ENCODE data around the gene NATD1. TPM values are rescaled to one million over a fixed set of nuclear protein-coding genes. Genes with fewer than 3 reads are reported as not detected.
A peak's percentile ranks its signal among the peaks of the same experiment; 100 is the strongest.

Gene NATD1
- polyA plus RNA-seq, 2 donors: 2.3 to 3.2 TPM

- Histone ChIP-seq H3K4me1 (ENCODE audit: control insufficient read depth in 2 of 2, insufficient read depth in 2 of 2, low read length in 1 of 2) (peaks cover 6 to 34% of the 10 kb centered on the region in 2 donors), H3K27ac (ENCODE audit: low read depth in 2 of 2, low read length in 1 of 2) (peak within 1 kb of the TSS; percentile 97 to 99)
Measured at GRCh38 chr17:21284319-21285163, 31.3 kb upstream of the NATD1 start, which contains the start of gene MAP2K3. Gene MAP2K3, plus strand, starts transcription at chr17:21284711. Its CDS starts 210 bp downstream, at chr17:21284921.

DNA sequence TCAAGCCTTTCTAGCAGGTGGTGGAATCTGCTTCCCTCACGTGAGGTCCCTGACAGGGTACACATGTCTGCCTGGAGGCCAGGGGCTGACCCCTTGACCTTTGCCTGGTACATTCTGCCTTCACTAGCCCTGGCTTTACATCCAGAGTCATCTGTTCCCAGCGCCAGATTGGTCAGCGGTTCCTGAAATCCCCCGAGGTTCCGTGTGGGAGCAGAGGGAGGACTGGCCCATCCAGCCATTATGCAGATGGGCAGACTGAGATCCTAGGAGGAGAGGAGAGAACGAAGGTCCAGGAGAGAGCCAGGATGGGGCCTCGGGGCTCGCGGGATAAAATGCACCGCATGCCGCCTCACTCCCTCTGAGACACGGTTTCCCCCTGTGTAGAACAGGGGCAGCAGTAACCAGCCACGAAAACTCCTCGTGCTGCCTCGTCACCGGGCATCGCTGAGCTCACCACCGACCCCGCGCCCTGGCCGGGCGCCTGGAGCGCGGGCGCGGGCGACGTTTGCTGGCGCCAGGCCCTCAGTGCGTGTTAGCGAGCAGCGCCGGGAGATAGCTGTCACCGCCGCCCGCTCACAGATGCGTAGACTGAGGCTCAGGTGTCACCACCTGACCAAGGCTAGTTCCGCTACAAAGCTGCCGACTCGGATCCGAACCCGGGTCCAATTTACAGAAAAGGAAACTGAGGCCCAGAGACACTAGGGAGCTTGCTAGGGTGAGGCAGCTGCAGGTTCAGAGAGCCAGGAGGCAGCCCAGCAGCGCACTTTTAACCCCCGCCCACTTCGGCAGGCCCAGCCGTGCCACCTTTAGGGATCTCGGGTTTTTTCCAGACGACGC lies 30.5 kb upstream of the NATD1 start:
- H3K36me3 ChIP-seq (ENCODE audit: control insufficient read depth in 2 of 2, insufficient read depth in 2 of 2, low read length in 1 of 2): no peaks in the 10 kb centered on the region
- no peaks in the 10 kb centered on the region for H3K9me3 ChIP-seq (ENCODE audit: control insufficient read depth in 2 of 2, insufficient read depth in 1 of 2, low read depth in 1 of 2, low read length in 1 of 2)
- peak overlapping the region; percentile 63 to 92 for H3K4me3 ChIP-seq (ENCODE audit: low read depth in 1 of 2, low read length in 2 of 2)
- 16% methylated on average over 49 of the region's 49 CpGs for WGBS, 2 donors
- H3K27ac ChIP-seq (ENCODE audit: low read depth in 2 of 2, low read length in 1 of 2): peak overlapping the region; percentile 69 to 83
- peaks cover 4 to 29% of the 10 kb centered on the region in 2 donors for H3K4me1 ChIP-seq (ENCODE audit: control insufficient read depth in 2 of 2, insufficient read depth in 2 of 2, low read length in 1 of 2)
- H3K27me3 ChIP-seq (ENCODE audit: control insufficient read depth in 1 of 2, insufficient read depth in 2 of 2, low read length in 2 of 2): no peaks in the 10 kb centered on the region

More at GRCh38 chr17:21284319-21285163, 31.3 kb upstream of the NATD1 start, which contains the start of gene MAP2K3:
- H3K36me3 ChIP-seq (ENCODE audit: control insufficient read depth in 2 of 2, insufficient read depth in 2 of 2, low read length in 1 of 2): peaks cover 0 to 2% of the 10 kb centered on the region in 2 donors
- 0 to 1% methylated on average over 60 to 88 of the region's 88 CpGs for WGBS, 2 donors
- H3K4me3 ChIP-seq (ENCODE audit: low read depth in 1 of 2, low read length in 2 of 2): peak within 1 kb of the TSS; percentile 63 to 92
- no peaks in the 10 kb centered on the region for H3K27me3 ChIP-seq (ENCODE audit: control insufficient read depth in 1 of 2, insufficient read depth in 2 of 2, low read length in 2 of 2)
- no peaks in the 10 kb centered on the region for H3K9me3 ChIP-seq (ENCODE audit: control insufficient read depth in 2 of 2, insufficient read depth in 1 of 2, low read depth in 1 of 2, low read length in 1 of 2)

DNA sequence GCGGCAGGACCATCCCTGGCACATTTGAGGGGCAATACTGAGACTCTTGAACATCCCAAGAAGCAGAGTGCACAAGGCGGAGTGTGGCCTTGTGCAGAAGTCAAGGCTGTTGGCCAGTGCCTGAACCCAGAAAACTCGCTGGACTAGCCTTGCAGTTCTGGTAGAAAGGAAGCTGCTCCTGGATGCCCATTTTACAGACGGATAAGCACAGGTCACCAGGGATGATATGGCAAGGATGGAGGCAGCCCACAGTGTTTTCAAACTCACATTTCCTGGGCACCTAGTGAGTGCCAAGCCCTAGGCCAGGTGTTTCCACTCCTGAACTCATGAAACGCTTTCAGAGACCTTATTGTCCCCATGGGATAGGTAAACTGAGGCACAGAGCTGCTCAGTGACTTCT lies 29.6 kb upstream of the NATD1 start:
- H3K4me3 ChIP-seq (ENCODE audit: low read depth in 1 of 2, low read length in 2 of 2): no peak overlapping the region
- H3K36me3 ChIP-seq (ENCODE audit: control insufficient read depth in 2 of 2, insufficient read depth in 2 of 2, low read length in 1 of 2): no peaks in the 10 kb centered on the region
- WGBS, 2 donors: 78 to 86% methylated on average over 5 of the region's 5 CpGs
- H3K9me3 ChIP-seq (ENCODE audit: control insufficient read depth in 2 of 2, insufficient read depth in 1 of 2, low read depth in 1 of 2, low read length in 1 of 2): no peaks in the 10 kb centered on the region
- peaks cover 4 to 23% of the 10 kb centered on the region in 2 donors for H3K4me1 ChIP-seq (ENCODE audit: control insufficient read depth in 2 of 2, insufficient read depth in 2 of 2, low read length in 1 of 2)
- peak overlapping the region; percentile 63 to 70 for H3K27ac ChIP-seq (ENCODE audit: low read depth in 2 of 2, low read length in 1 of 2)
- H3K27me3 ChIP-seq (ENCODE audit: control insufficient read depth in 1 of 2, insufficient read depth in 2 of 2, low read length in 2 of 2): no peaks in the 10 kb centered on the region

DNA sequence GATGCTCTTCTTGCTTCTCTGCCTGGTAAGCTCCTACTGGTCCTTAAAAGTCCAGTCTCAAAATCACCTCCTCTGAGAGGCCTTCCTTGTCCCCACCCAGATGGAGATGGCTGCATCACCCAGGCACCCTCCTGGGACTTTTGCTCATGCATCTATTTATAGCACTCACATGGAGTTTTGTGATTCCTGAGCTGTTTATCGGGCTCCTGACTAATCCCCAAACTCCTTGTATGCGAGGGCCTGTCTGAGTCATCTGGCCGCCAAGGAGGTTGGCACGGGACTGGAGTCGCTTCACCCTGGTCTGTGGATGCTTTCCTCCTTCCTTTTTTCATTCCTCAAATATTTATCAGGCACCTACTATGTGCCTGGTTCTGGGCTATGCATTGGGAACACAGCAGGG lies 29.0 kb upstream of the NATD1 start:
- WGBS, 2 donors: 23 to 42% methylated on average over 5 of the region's 5 CpGs
- Histone ChIP-seq H3K4me3 (ENCODE audit: low read depth in 1 of 2, low read length in 2 of 2) (no peak overlapping the region), H3K36me3 (ENCODE audit: control insufficient read depth in 2 of 2, insufficient read depth in 2 of 2, low read length in 1 of 2) (no peaks in the 10 kb centered on the region), H3K27me3 (ENCODE audit: control insufficient read depth in 1 of 2, insufficient read depth in 2 of 2, low read length in 2 of 2) (no peaks in the 10 kb centered on the region), H3K9me3 (ENCODE audit: control insufficient read depth in 2 of 2, insufficient read depth in 1 of 2, low read depth in 1 of 2, low read length in 1 of 2) (no peaks in the 10 kb centered on the region), H3K27ac (ENCODE audit: low read depth in 2 of 2, low read length in 1 of 2) (peak overlapping the region in 1 of 2 donors; percentile 63), H3K4me1 (ENCODE audit: control insufficient read depth in 2 of 2, insufficient read depth in 2 of 2, low read length in 1 of 2) (peaks cover 4 to 18% of the 10 kb centered on the region in 2 donors)

GRCh38 chr17:21280081-21280518 lies 26.9 kb upstream of the NATD1 start:
- H3K36me3 ChIP-seq (ENCODE audit: control insufficient read depth in 2 of 2, insufficient read depth in 2 of 2, low read length in 1 of 2): no peaks in the 10 kb centered on the region
- H3K27ac ChIP-seq (ENCODE audit: low read depth in 2 of 2, low read length in 1 of 2): no peak overlapping the region
- no peaks in the 10 kb centered on the region for H3K9me3 ChIP-seq (ENCODE audit: control insufficient read depth in 2 of 2, insufficient read depth in 1 of 2, low read depth in 1 of 2, low read length in 1 of 2)
- 21 to 23% methylated on average over 10 of the region's 10 CpGs for WGBS, 2 donors
- no peak overlapping the region for H3K4me3 ChIP-seq (ENCODE audit: low read depth in 1 of 2, low read length in 2 of 2)
- H3K4me1 ChIP-seq (ENCODE audit: control insufficient read depth in 2 of 2, insufficient read depth in 2 of 2, low read length in 1 of 2): peaks cover 0 to 17% of the 10 kb centered on the region in 2 donors
- H3K27me3 ChIP-seq (ENCODE audit: control insufficient read depth in 1 of 2, insufficient read depth in 2 of 2, low read length in 2 of 2): no peaks in the 10 kb centered on the region

DNA sequence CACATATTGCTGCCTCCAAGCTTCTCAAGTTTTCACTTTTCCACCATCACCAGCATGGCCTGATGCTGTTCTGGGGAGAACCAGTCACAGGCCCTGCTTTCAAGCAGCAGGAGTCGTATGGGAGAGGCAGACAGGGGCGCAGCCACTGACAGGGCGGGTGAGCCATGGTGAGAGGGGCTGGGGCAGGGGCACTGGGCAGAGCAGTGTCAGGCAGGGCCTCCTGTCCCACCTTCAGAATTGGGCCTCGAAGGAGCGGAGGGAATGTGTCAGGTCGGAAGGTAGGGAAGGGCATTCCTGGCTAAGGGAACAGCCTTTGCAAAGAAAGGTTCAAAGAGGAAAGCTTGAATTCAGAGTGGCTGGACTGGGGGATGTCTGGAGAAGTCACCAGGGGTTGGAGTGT lies 26.4 kb upstream of the NATD1 start:
- no peak overlapping the region for H3K4me3 ChIP-seq (ENCODE audit: low read depth in 1 of 2, low read length in 2 of 2)
- WGBS, 2 donors: 78 to 84% methylated on average over 6 of the region's 6 CpGs
- H3K9me3 ChIP-seq (ENCODE audit: control insufficient read depth in 2 of 2, insufficient read depth in 1 of 2, low read depth in 1 of 2, low read length in 1 of 2): no peaks in the 10 kb centered on the region
- no peaks in the 10 kb centered on the region for H3K27me3 ChIP-seq (ENCODE audit: control insufficient read depth in 1 of 2, insufficient read depth in 2 of 2, low read length in 2 of 2)
- H3K4me1 ChIP-seq (ENCODE audit: control insufficient read depth in 2 of 2, insufficient read depth in 2 of 2, low read length in 1 of 2): peaks cover 0 to 17% of the 10 kb centered on the region in 2 donors
- H3K36me3 ChIP-seq (ENCODE audit: control insufficient read depth in 2 of 2, insufficient read depth in 2 of 2, low read length in 1 of 2): no peaks in the 10 kb centered on the region
- no peak overlapping the region for H3K27ac ChIP-seq (ENCODE audit: low read depth in 2 of 2, low read length in 1 of 2)

GRCh38 chr17:21279198-21279535 lies 26.0 kb upstream of the NATD1 start:
- H3K27ac ChIP-seq (ENCODE audit: low read depth in 2 of 2, low read length in 1 of 2): no peak overlapping the region
- WGBS, 2 donors: 77 to 81% methylated on average over 6 of the region's 6 CpGs
- no peaks in the 10 kb centered on the region for H3K36me3 ChIP-seq (ENCODE audit: control insufficient read depth in 2 of 2, insufficient read depth in 2 of 2, low read length in 1 of 2)
- H3K27me3 ChIP-seq (ENCODE audit: control insufficient read depth in 1 of 2, insufficient read depth in 2 of 2, low read length in 2 of 2): no peaks in the 10 kb centered on the region
- H3K4me3 ChIP-seq (ENCODE audit: low read depth in 1 of 2, low read length in 2 of 2): no peak overlapping the region
- H3K9me3 ChIP-seq (ENCODE audit: control insufficient read depth in 2 of 2, insufficient read depth in 1 of 2, low read depth in 1 of 2, low read length in 1 of 2): no peaks in the 10 kb centered on the region
- H3K4me1 ChIP-seq (ENCODE audit: control insufficient read depth in 2 of 2, insufficient read depth in 2 of 2, low read length in 1 of 2): peaks cover 0 to 17% of the 10 kb centered on the region in 2 donors

DNA sequence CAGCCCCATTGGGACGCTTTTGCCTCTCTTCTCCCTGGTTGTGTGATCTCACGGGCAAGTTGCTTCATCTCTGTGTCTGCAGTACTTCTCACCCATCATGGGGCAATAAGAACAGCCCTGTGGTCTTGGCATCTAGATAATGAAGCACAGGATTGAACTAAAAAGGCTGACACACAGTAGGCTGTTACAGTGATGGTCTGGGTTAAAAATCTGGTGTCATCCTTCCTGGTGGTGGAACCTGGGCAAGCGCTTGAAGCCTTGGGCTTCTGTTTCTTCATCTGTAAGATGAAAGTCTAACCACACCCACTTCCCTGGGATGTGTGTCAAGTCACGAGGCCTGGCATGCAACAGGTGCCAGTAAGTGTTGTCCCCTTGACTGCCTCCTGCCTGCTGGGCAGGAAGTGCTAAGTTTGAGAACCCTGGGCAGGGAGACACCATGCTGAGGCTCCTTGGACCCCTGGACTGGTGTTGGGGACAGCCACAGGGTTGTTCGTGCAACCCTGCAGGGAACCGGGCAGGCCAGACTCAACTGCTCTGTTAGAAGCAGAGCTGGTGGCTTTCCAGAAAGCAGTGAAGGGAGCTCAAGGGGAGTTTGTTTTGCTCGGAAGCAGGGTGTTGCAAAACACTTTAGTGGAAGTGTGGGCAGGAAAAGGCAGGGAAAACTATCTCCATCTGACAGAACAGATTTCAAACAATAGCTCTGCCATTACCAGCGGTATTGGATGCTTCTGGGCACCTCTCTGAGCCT lies 25.4 kb upstream of the NATD1 start:
- no peak overlapping the region for H3K4me3 ChIP-seq (ENCODE audit: low read depth in 1 of 2, low read length in 2 of 2)
- peaks cover 0 to 14% of the 10 kb centered on the region in 2 donors for H3K4me1 ChIP-seq (ENCODE audit: control insufficient read depth in 2 of 2, insufficient read depth in 2 of 2, low read length in 1 of 2)
- 54 to 56% methylated on average over 8 of the region's 8 CpGs for WGBS, 2 donors
- no peaks in the 10 kb centered on the region for H3K27me3 ChIP-seq (ENCODE audit: control insufficient read depth in 1 of 2, insufficient read depth in 2 of 2, low read length in 2 of 2)
- H3K36me3 ChIP-seq (ENCODE audit: control insufficient read depth in 2 of 2, insufficient read depth in 2 of 2, low read length in 1 of 2): no peaks in the 10 kb centered on the region
- no peaks in the 10 kb centered on the region for H3K9me3 ChIP-seq (ENCODE audit: control insufficient read depth in 2 of 2, insufficient read depth in 1 of 2, low read depth in 1 of 2, low read length in 1 of 2)
- peak overlapping the region in 1 of 2 donors; percentile 0 for H3K27ac ChIP-seq (ENCODE audit: low read depth in 2 of 2, low read length in 1 of 2)

- Histone ChIP-seq H3K36me3 (ENCODE audit: control insufficient read depth in 2 of 2, insufficient read depth in 2 of 2, low read length in 1 of 2) (no peaks in the 10 kb centered on the region), H3K27ac (ENCODE audit: low read depth in 2 of 2, low read length in 1 of 2) (no peak overlapping the region), H3K4me1 (ENCODE audit: control insufficient read depth in 2 of 2, insufficient read depth in 2 of 2, low read length in 1 of 2) (peaks cover 0 to 11% of the 10 kb centered on the region in 2 donors), H3K27me3 (ENCODE audit: control insufficient read depth in 1 of 2, insufficient read depth in 2 of 2, low read length in 2 of 2) (no peaks in the 10 kb centered on the region), H3K4me3 (ENCODE audit: low read depth in 1 of 2, low read length in 2 of 2) (no peak overlapping the region), H3K9me3 (ENCODE audit: control insufficient read depth in 2 of 2, insufficient read depth in 1 of 2, low read depth in 1 of 2, low read length in 1 of 2) (no peaks in the 10 kb centered on the region)
- WGBS, 2 donors: 95 to 99% methylated on average over 3 of the region's 3 CpGs
Measured at GRCh38 chr17:21277332-21277731, 24.1 kb upstream of the NATD1 start.
